Activated T-cell treated with anti-CD3 and anti-CD28 coated beads, Interleukin-2, amount 50 U/mL, for 24 hours (primary cell): ENCODE data around the gene RIBC2.
"Not testable (repeated sequence)": the region's sequence is repeated elsewhere in the genome, so short reads cannot be mapped to it uniquely, and the experiment has no call there.

Experiments
- DNase-seq: peaks from one replicate; pipeline ENCODE4 v3.0.0-alpha.2; 2020
- H3K27ac Mint-ChIP-seq: 2 replicates; pipeline ENCODE4 v1.8.0; 2020; ENCODE audit warnings: mild to moderate bottlenecking, mixed read lengths
- H3K27me3 Mint-ChIP-seq: 2 replicates; pipeline ENCODE4 v1.8.0; 2020; ENCODE audit warnings: mixed read lengths
- H3K36me3 Mint-ChIP-seq: 2 replicates; pipeline ENCODE4 v1.8.0; 2020; ENCODE audit warnings: low read depth, mixed read lengths
- H3K4me1 Mint-ChIP-seq: 2 replicates; pipeline ENCODE4 v1.8.0; 2020; ENCODE audit warnings: low read depth, mixed read lengths
- H3K4me3 Mint-ChIP-seq: 2 replicates; pipeline ENCODE4 v1.8.0; 2020; ENCODE audit warnings: mild to moderate bottlenecking, moderate library complexity, mixed read lengths
- H3K9me3 Mint-ChIP-seq: 2 replicates; pipeline ENCODE4 v1.8.0; 2020; ENCODE audit warnings: mixed read lengths

Gene RIBC2

GRCh38 chr22:45413368-45414211 lies at the start of gene RIBC2, which contains the start of gene SMC1B:
RIBC2 (plus strand) TSS chr22:45413693; CDS start chr22:45413887, 194 bp downstream.
SMC1B (minus strand) TSS chr22:45413599; CDS start chr22:45413567, 32 bp downstream.
- Mint-ChIP-seq H3K4me1 (peaks cover 16% of the 10 kb centered on the region), H3K27ac (peak within 1 kb of the TSS; percentile 85), H3K4me3 (peak within 1 kb of the TSS; percentile 81), H3K9me3 (no peaks in the 10 kb centered on the region), H3K27me3 (peaks cover 9% of the 10 kb centered on the region), H3K36me3 (peaks cover 18% of the 10 kb centered on the region)
- DNase-seq = peak; percentile 87

- Mint-ChIP-seq H3K9me3 (peaks cover 4% of the 10 kb centered on the region), H3K4me1 (no peaks in the 10 kb centered on the region), H3K36me3 (no peaks in the 10 kb centered on the region), H3K27ac (no peak overlapping the region), H3K4me3 (no peak overlapping the region), H3K27me3 (peaks cover 14% of the 10 kb centered on the region)
- DNase-seq = no peak
Observed at GRCh38 chr22:45366713-45367112, 46.8 kb upstream of the RIBC2 start.

GRCh38 chr22:45373592-45373991 lies 39.9 kb upstream of the RIBC2 start:
- DNase-seq, H3K4me3 Mint-ChIP-seq, H3K4me1 Mint-ChIP-seq, H3K27ac Mint-ChIP-seq, H3K27me3 Mint-ChIP-seq, H3K36me3 Mint-ChIP-seq, H3K9me3 Mint-ChIP-seq: not testable (repeated sequence)

- Mint-ChIP-seq H3K4me3 (no peak overlapping the region), H3K27ac (no peak overlapping the region), H3K4me1 (peaks cover 2% of the 10 kb centered on the region), H3K36me3 (no peaks in the 10 kb centered on the region), H3K27me3 (peaks cover 3% of the 10 kb centered on the region), H3K9me3 (no peaks in the 10 kb centered on the region)
- no peak for DNase-seq
Observed at GRCh38 chr22:45376009-45376408, 37.5 kb upstream of the RIBC2 start.

GRCh38 chr22:45376703-45377102 lies 36.8 kb upstream of the RIBC2 start:
- no peaks in the 10 kb centered on the region for H3K36me3 Mint-ChIP-seq
- no peak for DNase-seq
- peaks cover 2% of the 10 kb centered on the region for H3K4me1 Mint-ChIP-seq
- H3K27ac Mint-ChIP-seq = no peak overlapping the region
- H3K27me3 Mint-ChIP-seq = peaks cover 3% of the 10 kb centered on the region
- no peaks in the 10 kb centered on the region for H3K9me3 Mint-ChIP-seq
- no peak overlapping the region for H3K4me3 Mint-ChIP-seq

- Mint-ChIP-seq H3K27ac (no peak overlapping the region), H3K4me3 (no peak overlapping the region), H3K36me3 (no peaks in the 10 kb centered on the region), H3K9me3 (no peaks in the 10 kb centered on the region), H3K4me1 (no peaks in the 10 kb centered on the region), H3K27me3 (peaks cover 7% of the 10 kb centered on the region)
- no peak for DNase-seq
Observed at GRCh38 chr22:45381348-45381747, 32.1 kb upstream of the RIBC2 start.

- H3K27me3 Mint-ChIP-seq = peaks cover 3% of the 10 kb centered on the region
- no peak overlapping the region for H3K27ac Mint-ChIP-seq
- no peaks in the 10 kb centered on the region for H3K9me3 Mint-ChIP-seq
- H3K36me3 Mint-ChIP-seq = no peaks in the 10 kb centered on the region
- H3K4me1 Mint-ChIP-seq = no peaks in the 10 kb centered on the region
- H3K4me3 Mint-ChIP-seq = no peak overlapping the region
- no peak for DNase-seq
Observed at GRCh38 chr22:45389546-45389945, 23.9 kb upstream of the RIBC2 start.

- Mint-ChIP-seq H3K27ac (no peak overlapping the region), H3K4me3 (no peak overlapping the region)
- no peak for DNase-seq
Observed at GRCh38 chr22:45397806-45398205, 15.7 kb upstream of the RIBC2 start.

GRCh38 chr22:45398214-45398613 lies 15.3 kb upstream of the RIBC2 start:
- no peaks in the 10 kb centered on the region for H3K27me3 Mint-ChIP-seq
- DNase-seq = no peak
- no peaks in the 10 kb centered on the region for H3K36me3 Mint-ChIP-seq
- no peak overlapping the region for H3K27ac Mint-ChIP-seq
- H3K9me3 Mint-ChIP-seq = no peaks in the 10 kb centered on the region
- no peaks in the 10 kb centered on the region for H3K4me1 Mint-ChIP-seq
- no peak overlapping the region for H3K4me3 Mint-ChIP-seq

More at GRCh38 chr22:45397806-45398205, 15.7 kb upstream of the RIBC2 start:
- Mint-ChIP-seq H3K9me3 (no peaks in the 10 kb centered on the region), H3K4me1 (no peaks in the 10 kb centered on the region), H3K27me3 (no peaks in the 10 kb centered on the region), H3K36me3 (no peaks in the 10 kb centered on the region)

- no peaks in the 10 kb centered on the region for H3K36me3 Mint-ChIP-seq
- no peak overlapping the region for H3K27ac Mint-ChIP-seq
- H3K9me3 Mint-ChIP-seq = no peaks in the 10 kb centered on the region
- no peaks in the 10 kb centered on the region for H3K4me1 Mint-ChIP-seq
- no peak for DNase-seq
- H3K27me3 Mint-ChIP-seq = no peaks in the 10 kb centered on the region
- no peak overlapping the region for H3K4me3 Mint-ChIP-seq
Observed at GRCh38 chr22:45399712-45400445, 13.6 kb upstream of the RIBC2 start.

GRCh38 chr22:45402466-45402985 lies 11.0 kb upstream of the RIBC2 start:
- Mint-ChIP-seq H3K36me3 (no peaks in the 10 kb centered on the region), H3K4me1 (no peaks in the 10 kb centered on the region), H3K4me3 (no peak overlapping the region), H3K27ac (no peak overlapping the region), H3K9me3 (no peaks in the 10 kb centered on the region), H3K27me3 (no peaks in the 10 kb centered on the region)
- DNase-seq = no peak

- peaks cover 3% of the 10 kb centered on the region for H3K27me3 Mint-ChIP-seq
- no peak overlapping the region for H3K27ac Mint-ChIP-seq
- H3K36me3 Mint-ChIP-seq = peaks cover 3% of the 10 kb centered on the region
Observed at GRCh38 chr22:45407793-45408192, 5.7 kb upstream of the RIBC2 start.

GRCh38 chr22:45413013-45413367 lies 503 bp upstream of the RIBC2 start:
- Mint-ChIP-seq H3K9me3 (no peaks in the 10 kb centered on the region), H3K4me3 (no peak overlapping the region), H3K27ac (peak overlapping the region; percentile 67), H3K36me3 (peaks cover 17% of the 10 kb centered on the region), H3K4me1 (peaks cover 16% of the 10 kb centered on the region), H3K27me3 (peaks cover 9% of the 10 kb centered on the region)
- no peak for DNase-seq

More at GRCh38 chr22:45407793-45408192, 5.7 kb upstream of the RIBC2 start:
- no peak for DNase-seq
- no peak overlapping the region for H3K4me3 Mint-ChIP-seq
- H3K4me1 Mint-ChIP-seq = peaks cover 2% of the 10 kb centered on the region
- peaks cover 3% of the 10 kb centered on the region for H3K9me3 Mint-ChIP-seq

- Mint-ChIP-seq H3K27me3 (peaks cover 6% of the 10 kb centered on the region), H3K36me3 (peaks cover 24% of the 10 kb centered on the region), H3K4me3 (no peak overlapping the region), H3K27ac (no peak overlapping the region), H3K9me3 (no peaks in the 10 kb centered on the region), H3K4me1 (peaks cover 14% of the 10 kb centered on the region)
- no peak for DNase-seq
Observed at GRCh38 chr22:45418056-45418769, 4.7 kb downstream of the RIBC2 start.
